Stimulated activated CD4-positive, alpha-beta T cell treated with anti-CD3 and anti-CD28 coated beads, Interleukin-15, amount 100 ng/mL, for 24 hours (primary cell): Measurements from ENCODE around the gene SH3RF3.

Experiments
- DNase-seq: peaks from one replicate; pipeline ENCODE4 v3.0.0-alpha.2; 2020

The SH3RF3 gene

DNA sequence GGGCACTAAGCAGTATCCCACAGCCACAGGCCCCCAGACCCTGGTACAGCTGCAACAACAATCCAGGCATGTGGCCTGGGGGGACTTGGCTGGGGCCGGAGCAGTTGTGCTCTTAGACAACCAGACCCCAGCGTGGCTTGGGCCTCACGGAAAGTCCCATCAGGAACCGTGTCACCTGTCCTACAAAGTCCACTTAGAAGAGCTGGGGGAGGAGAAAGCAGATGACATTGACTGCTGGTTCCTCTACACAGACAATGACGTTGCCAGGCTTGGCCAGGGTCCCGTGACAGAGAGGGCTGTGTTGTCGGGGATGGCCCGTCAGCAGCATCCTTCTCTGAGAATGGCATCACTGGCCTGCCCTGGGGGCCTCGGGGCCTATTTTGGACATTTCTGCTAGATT, 360.3 kb downstream of the SH3RF3 start:
- no peak for DNase-seq

GRCh38 chr2:109493176-109493935, 364.4 kb downstream of the SH3RF3 start:
- DNase-seq: no peak

DNA sequence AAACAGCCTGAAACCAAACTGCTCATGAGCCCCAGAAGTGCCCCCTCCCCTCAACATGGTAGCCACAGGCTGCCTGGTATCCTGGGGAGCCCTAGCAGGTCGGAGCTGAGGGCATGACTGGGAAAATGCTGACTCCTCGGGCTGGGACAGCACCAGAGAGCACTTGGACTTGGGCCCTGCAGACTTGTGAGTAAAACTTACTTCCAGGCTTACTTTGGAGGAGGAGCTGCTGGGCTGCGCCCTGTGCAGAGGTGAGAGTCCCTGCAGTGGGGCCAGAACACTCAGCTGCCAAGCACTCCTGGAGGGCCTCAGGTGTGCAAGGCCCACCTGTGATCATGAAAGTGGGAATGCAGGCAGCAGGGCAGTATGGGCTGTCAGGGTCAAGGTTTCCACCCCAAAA, 365.3 kb downstream of the SH3RF3 start:
- no peak for DNase-seq

- no peak for DNase-seq
Measured at GRCh38 chr2:109497463-109497862, 368.5 kb downstream of the SH3RF3 start.

GRCh38 chr2:109497911-109498870, 369.2 kb downstream of the SH3RF3 start:
- DNase-seq: no peak

DNA sequence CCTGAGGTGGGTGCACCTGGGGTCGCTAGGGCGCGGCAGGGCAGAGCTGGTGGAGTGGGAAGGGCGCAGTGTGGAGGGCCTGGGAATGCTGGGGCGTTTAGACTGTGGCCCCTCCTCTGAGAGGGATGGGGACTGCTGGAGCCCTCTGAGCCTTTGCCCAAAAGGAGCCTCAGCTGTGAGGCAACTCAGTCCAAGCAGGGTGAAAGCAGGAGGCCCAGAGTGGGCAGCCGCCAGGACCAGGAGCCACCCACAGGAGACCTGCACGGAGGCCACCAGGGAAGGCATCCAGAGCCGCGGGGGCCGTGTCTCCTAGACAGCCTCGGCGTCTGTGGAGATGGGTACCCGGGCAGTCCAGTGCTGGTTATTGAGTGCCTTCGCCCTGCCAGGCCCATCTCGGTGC, 369.9 kb downstream of the SH3RF3 start:
- DNase-seq: no peak

DNA sequence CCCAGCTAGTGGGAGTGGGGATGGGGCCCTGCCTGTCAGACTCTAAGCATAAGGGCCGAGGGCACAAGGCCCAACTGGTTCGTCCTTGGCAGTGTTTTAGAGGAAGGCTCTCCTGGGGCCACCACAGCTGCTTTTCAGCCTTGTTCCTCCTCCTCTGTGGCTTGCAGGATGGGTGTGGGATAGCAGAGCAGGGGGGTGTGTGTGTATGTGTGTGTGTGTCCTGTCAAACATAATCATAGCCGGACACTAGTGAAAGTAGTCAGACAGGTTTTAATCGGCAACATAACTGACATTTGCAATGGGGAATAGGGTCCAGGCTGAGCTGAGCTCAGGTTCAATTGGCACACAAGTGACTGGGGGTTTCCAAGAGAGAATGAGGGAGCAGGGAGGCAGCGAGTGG, 370.6 kb downstream of the SH3RF3 start:
- no peak for DNase-seq

DNA sequence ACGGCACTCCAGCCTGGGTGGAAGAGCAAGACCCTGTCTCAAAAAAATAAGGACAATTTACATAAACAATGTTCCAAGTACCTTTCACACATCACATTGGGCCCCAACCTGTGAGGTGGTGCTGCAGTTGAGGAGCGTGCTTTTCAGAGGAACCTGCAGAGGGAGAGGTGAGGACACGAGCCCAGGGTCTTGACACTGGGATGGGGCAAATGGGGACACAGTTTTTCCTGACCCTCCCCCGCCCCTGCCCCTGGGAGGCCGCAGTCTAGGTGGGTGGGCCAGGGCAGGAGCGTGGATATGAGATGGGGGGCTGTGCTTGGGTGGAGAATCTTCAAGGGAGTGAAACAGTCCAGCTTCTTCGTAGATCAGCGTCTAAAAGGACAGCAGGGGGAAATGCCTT, 371.9 kb downstream of the SH3RF3 start:
- DNase-seq: no peak

- DNase-seq: no peak
Measured at GRCh38 chr2:109501461-109501860, 372.5 kb downstream of the SH3RF3 start.

DNA sequence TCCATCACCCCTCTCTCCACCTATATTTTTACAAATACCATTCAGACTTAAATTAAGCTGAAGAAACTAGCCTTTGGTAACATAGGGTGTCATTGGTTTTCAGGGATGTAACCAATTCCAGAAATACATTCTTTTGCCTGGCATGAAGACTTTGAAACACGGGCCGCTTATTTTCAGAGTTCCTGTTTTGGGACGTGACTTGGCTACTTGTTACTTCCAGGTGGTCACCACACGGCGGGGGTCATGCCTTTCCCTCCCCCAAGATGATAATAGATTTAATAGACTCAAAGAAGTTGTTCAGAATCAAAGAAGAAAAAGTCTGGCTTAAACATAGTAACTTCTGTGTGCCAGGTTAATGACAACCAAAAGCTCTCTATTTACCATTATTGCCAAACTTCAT, 374.2 kb downstream of the SH3RF3 start:
- no peak for DNase-seq

- DNase-seq: no peak
Measured at GRCh38 chr2:109507217-109507616, 378.2 kb downstream of the SH3RF3 start.

DNA sequence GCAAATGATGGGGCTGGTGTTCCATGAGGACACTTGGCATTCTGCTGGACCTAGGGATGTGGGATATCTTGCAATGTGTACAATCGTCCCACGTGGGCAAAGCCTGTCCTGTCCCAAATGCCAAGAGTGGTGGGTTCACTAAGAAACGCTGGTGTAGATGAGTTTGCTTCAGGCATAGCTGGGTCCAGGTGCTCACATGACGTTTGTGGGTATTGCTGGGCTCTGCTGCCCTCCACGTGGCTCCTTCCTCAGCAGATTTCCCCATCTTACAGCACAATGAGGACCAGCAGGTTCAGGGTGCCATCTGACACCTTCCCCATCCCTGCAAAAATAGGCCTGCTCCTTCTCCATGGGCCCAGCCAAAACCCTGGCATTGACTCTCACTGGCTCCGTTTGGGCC, 378.8 kb downstream of the SH3RF3 start:
- no peak for DNase-seq

DNA sequence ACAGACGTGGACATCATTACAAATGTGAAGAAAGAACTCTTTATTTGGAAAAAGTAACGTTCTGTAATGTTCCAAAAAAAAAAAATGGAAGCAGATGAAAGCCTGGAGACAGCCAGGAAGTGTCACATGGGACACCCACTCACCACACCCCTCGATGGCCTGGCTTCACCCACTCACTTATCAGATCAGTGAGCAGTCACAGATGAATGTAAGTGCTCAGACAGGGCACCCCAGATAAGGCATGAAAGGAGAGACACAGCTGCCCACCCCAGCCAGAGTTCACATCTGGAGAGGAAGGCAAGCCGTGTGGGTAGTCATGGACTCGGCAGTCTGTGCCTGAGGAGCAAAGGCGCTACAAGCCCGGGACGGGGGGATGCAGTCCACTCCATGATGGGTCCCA, 379.6 kb downstream of the SH3RF3 start:
- DNase-seq: no peak

GRCh38 chr2:109510136-109511028, 381.4 kb downstream of the SH3RF3 start:
- DNase-seq: peak; percentile 82

DNA sequence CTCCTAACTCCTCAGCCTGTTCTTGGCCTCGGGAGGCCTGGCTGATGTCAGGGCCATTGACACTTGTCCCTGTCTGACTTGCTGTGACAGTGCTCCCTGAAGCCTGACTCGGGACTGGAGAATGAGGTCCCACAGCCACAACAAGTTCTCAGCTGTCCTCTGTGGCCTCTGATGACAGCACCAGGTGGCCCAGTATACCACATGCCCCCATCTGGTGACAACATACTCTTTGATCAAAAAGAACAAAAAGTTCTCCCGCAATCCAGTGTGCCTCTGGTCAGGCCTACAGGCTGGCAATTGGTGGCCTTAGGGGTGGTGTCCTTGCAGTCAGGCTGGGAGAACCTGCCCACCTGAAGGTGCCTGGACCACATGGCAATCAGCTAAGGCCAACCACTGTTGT, 382.2 kb downstream of the SH3RF3 start:
- no peak for DNase-seq

DNA sequence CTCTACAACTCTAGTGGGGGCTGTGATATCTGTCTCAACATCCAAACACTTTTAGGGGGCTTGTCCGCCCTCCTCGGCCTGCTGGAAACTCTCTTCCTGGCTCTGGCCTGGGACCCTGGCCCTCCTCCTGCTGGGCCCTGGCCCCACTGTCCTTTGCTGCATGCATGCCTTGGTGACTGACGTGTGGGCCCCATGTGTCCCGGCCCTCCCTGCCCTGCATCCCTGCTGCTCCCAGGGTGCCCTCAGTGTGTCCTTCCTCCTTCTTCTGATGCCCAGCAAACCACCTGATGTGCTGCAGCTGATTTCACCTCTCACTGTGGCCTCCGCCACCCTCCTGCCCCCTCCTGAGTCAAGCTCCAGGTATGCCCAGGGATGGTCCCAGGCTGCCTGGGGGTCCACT, 383.1 kb downstream of the SH3RF3 start:
- no peak for DNase-seq

- DNase-seq: no peak
Measured at GRCh38 chr2:109513230-109513629, 384.2 kb downstream of the SH3RF3 start.

DNA sequence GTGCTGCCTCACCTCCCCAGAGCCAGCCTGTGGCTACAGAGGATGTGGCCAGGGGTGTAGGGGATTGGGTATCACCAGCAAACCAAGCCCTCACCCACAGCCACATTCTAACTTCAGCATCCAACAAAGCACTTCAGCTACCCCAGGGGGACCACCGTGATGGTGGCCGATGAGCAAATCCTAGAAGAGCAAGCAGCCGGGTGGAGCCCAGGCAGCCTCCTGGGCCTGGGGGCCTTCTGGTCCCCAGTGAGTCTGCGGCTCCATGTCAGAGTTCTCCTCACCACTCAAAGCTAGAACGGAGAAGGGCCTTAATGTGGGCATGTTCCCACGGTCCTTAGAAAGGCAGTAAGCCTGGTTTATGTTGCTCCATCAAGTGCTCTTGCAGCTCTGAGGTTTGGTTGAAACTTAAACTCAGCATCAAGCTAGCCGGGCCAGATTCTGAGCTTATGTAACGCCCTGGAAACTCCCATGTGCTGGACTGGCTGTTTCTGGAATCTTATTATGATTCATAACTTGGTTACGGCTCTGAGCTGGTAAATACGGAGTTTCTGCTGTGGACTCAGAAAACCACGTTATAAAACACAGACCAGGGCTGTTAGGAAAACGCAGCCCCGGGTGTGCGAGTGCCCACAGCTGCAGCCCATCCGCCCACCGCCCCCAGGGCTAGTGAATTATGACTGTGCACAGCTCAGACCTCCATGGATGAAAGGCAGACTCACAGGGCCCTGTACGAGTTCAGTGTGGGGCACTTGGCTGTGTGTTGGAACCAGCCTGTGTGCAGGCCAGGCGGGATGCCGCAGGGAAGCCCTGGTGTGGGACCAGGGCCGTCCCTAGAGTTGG, 385.0 kb downstream of the SH3RF3 start:
- peak; percentile 30 for DNase-seq

- no peak for DNase-seq
Measured at GRCh38 chr2:109514857-109515256, 385.9 kb downstream of the SH3RF3 start.

DNA sequence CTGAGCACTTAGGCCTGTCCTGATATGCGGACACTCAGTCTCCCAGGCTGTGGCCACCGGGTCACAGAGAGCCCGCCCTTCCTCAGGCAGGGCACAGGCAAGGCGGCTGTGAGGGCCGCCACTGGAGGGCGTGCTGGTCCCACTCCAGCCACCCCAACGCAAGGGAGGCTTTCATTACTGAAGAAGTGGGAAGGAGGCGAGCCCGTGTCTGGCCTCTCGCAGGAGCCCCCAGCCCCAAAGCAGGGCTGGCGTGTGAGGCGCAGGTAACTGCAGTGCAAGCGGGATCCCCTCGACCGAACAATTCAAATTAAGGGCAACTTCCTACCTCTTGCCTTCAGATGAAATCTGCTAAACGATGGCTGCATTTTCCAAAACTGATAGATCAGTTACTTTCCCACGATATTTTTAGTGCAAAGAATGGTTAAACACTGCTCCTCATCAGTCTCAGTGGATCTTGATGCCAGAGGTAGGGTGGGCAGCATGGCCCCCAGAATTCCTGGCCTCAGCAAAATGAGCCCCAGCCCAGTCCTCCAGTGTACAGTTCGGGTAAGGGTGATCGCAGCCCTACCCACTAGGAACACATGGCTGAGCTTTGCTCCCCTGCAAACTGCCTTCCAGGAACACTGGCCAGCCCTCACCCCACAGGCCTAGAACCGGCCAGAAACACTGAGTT, 387.6 kb downstream of the SH3RF3 start:
- peak; percentile 32 for DNase-seq

DNA sequence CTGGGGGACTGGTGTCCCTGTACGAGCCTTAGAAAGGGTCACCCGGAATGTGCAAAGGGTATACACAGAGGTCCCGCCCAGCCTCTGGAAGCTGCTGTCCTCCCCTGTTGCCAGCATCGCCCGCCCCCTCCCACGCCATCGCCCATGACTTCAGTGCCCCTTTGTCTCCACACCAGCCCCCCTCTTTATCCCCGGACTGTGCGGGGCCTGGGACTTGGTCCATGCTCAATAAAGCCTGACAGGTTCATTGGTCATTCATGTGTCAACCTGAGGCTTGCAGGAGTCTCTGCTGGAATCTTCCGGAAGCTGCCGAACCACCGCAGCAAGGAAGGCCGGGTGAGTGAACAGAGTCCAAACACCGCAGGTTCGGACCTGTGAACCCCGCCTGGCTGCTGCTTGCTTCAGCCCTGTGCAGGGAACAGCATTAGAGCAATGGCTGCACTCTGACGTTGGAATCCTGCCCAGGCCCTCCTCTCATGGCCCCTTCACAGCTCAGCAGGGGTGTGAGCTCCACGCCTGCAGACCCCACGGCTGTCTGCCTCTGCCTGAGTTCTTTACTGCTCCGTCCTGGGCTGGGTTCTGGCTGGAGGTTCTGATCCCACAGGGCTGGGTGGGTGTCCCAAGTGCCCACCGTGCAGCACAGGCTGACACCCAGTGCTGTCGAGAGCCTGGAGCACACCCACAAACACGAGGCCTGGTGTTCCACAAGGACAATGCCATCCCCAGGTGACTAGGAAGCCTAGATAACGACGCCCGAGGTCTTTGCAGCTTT, 388.3 kb downstream of the SH3RF3 start:
- DNase-seq: no peak
